Body of pancreas (tissue), 4 donors: ENCODE data around the gene CSPG5.

Experiments
- CTCF ChIP-seq, 7 experiments: fragments of 450-650 bp in 4 of 7; fragments of 200-600 bp in 3 of 7; sonication (generic) in 3 of 7; IDR thresholded peaks; one replicate each; pipeline ENCODE4 v1.5.1; 2016 to 2019; ENCODE audit warnings: antibody characterized with exemption in 7 of 7
- POLR2A ChIP-seq, 3 donors: fragments of 450-650 bp; IDR thresholded peaks; one replicate each; pipeline ENCODE4 v1.6.1; 2016; ENCODE audit warnings: antibody characterized with exemption in 3 of 3, mild to moderate bottlenecking in 2 of 3

GRCh38 chr3:47622671-47623461 lies 44.2 kb upstream of the CSPG5 start:
- no peak for TF ChIP-seq CTCF (IDR thresholded peaks at IDR 0.05)
- TF ChIP-seq POLR2A (IDR thresholded peaks at IDR 0.05), result no peak
